ENCODE data around the gene AFDN. TPM values are rescaled to one million over a fixed set of nuclear protein-coding genes. Genes with fewer than 3 reads are reported as not detected.

The AFDN gene
- total RNA-seq, 1 experiment from 2014 or later: 226 TPM

GRCh38 chr6:167811040-167811439 lies 15.7 kb upstream of the AFDN start:
- H3K4me1 Mint-ChIP-seq (ENCODE audit: low read depth, unreplicated experiment): peaks cover 9% of the 10 kb centered on the region
- no peaks in the 10 kb centered on the region for H3K9me3 Mint-ChIP-seq (ENCODE audit: low read depth, unreplicated experiment)
- no peak for TF ChIP-seq CTCF (IDR thresholded peaks at IDR 0.05; ENCODE audit: unreplicated experiment)
- no peaks in the 10 kb centered on the region for H3K36me3 Mint-ChIP-seq (ENCODE audit: insufficient read depth, unreplicated experiment)
- no TSS peak for BruUV-seq (replicated peaks)
- CTCF ChIA-PET: no interaction called here
- no peaks in the 10 kb centered on the region for H3K27me3 Mint-ChIP-seq (ENCODE audit: unreplicated experiment)
- intact Hi-C loops (cut with micrococcal nuclease; ENCODE audit: unreplicated experiment): no loop called here
- DNase-seq: no peak
- no peak overlapping the region for H3K27ac Mint-ChIP-seq (ENCODE audit: unreplicated experiment)
- H3K4me3 Mint-ChIP-seq (ENCODE audit: low read depth, unreplicated experiment): no peak overlapping the region

GRCh38 chr6:167811442-167812087 lies 15.1 kb upstream of the AFDN start:
- Mint-ChIP-seq H3K4me1 (ENCODE audit: low read depth, unreplicated experiment) (peaks cover 9% of the 10 kb centered on the region), H3K36me3 (ENCODE audit: insufficient read depth, unreplicated experiment) (no peaks in the 10 kb centered on the region), H3K9me3 (ENCODE audit: low read depth, unreplicated experiment) (no peaks in the 10 kb centered on the region), H3K4me3 (ENCODE audit: low read depth, unreplicated experiment) (no peak overlapping the region), H3K27ac (ENCODE audit: unreplicated experiment) (no peak overlapping the region), H3K27me3 (ENCODE audit: unreplicated experiment) (no peaks in the 10 kb centered on the region)
- intact Hi-C loops (cut with micrococcal nuclease; ENCODE audit: unreplicated experiment): no loop called here
- CTCF ChIA-PET: no interaction called here
- BruUV-seq (replicated peaks): no TSS peak
- no peak for DNase-seq
- TF ChIP-seq CTCF (IDR thresholded peaks at IDR 0.05; ENCODE audit: unreplicated experiment): no peak

- no peak for TF ChIP-seq CTCF (IDR thresholded peaks at IDR 0.05; ENCODE audit: unreplicated experiment)
- DNase-seq: no peak
- intact Hi-C loops (cut with micrococcal nuclease; ENCODE audit: unreplicated experiment): no loop called here
- CTCF ChIA-PET: no interaction called here
- Mint-ChIP-seq H3K4me3 (ENCODE audit: low read depth, unreplicated experiment) (no peak overlapping the region), H3K27ac (ENCODE audit: unreplicated experiment) (no peak overlapping the region), H3K27me3 (ENCODE audit: unreplicated experiment) (no peaks in the 10 kb centered on the region), H3K9me3 (ENCODE audit: low read depth, unreplicated experiment) (no peaks in the 10 kb centered on the region), H3K36me3 (ENCODE audit: insufficient read depth, unreplicated experiment) (no peaks in the 10 kb centered on the region), H3K4me1 (ENCODE audit: low read depth, unreplicated experiment) (peaks cover 9% of the 10 kb centered on the region)
- no TSS peak for BruUV-seq (replicated peaks)
Observed at GRCh38 chr6:167812088-167812487, 14.6 kb upstream of the AFDN start.

DNA sequence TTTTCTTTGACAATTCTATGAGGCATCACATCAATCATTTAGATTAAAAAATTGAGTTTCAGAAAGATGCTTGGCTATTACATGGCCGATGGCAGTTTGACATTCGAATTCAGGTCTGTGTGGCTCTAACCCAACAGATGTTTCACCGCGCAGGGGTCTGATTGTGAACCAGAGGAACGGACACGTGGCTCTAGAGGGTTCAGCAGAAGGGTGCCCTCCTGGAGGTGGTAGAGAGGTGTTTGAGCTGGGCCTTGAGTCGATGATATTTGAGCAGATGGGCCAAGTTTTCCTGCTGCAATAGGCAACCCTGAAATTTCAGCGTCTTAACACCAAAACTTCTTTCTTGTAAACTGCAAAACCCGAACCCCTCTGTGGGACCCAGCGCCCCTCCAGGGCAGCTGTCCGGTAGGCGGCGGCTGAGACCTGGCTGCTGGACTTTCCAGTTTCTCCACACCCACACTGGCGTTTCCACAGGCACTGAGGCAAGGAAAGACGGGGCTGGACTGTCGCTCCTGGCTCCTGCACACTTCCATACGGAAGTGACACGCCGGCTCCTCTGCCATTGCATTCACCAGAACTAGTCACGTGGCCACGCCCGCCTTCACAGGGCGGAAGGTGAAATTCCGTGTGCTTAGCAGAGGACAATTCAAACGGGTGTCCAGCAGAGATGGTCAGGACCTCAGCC lies 11.3 kb upstream of the AFDN start:
- H3K27ac Mint-ChIP-seq (ENCODE audit: unreplicated experiment): no peak overlapping the region
- intact Hi-C loops (cut with micrococcal nuclease; ENCODE audit: unreplicated experiment): no loop called here
- CTCF ChIA-PET: no interaction called here
- H3K36me3 Mint-ChIP-seq (ENCODE audit: insufficient read depth, unreplicated experiment): no peaks in the 10 kb centered on the region
- no peak for DNase-seq
- H3K27me3 Mint-ChIP-seq (ENCODE audit: unreplicated experiment): no peaks in the 10 kb centered on the region
- H3K9me3 Mint-ChIP-seq (ENCODE audit: low read depth, unreplicated experiment): no peaks in the 10 kb centered on the region
- H3K4me3 Mint-ChIP-seq (ENCODE audit: low read depth, unreplicated experiment): no peak overlapping the region
- BruUV-seq (replicated peaks): no TSS peak
- no peak for TF ChIP-seq CTCF (IDR thresholded peaks at IDR 0.05; ENCODE audit: unreplicated experiment)
- H3K4me1 Mint-ChIP-seq (ENCODE audit: low read depth, unreplicated experiment): peaks cover 24% of the 10 kb centered on the region
